HT1080 (cell line): ENCODE measurements around the gene REXO5. TPM values are rescaled to one million over a fixed set of nuclear protein-coding genes. Genes with fewer than 3 reads are reported as not detected.
"Not testable (repeated sequence)": the region's sequence is repeated elsewhere in the genome, so short reads cannot be mapped to it uniquely, and the experiment has no call there.

Experiments used
- DNase-seq: peaks from one replicate; pipeline ENCODE4 v3.0.0-alpha.2; 2015; ENCODE audit warnings: low read depth
- total RNA-seq: library from RNA; depleted of rRNA; stranded (reverse); fragments of >200 nt; shearing (Covaris generic); gene quantifications from 2 replicates; pipeline ENCODE4 v1.2.3, GENCODE V29; 2014

The REXO5 gene
- total RNA-seq, 1 experiment from 2014 or later = 13.9 TPM

- DNase-seq = no peak
Measured at GRCh38 chr16:20798364-20798763, 8.0 kb upstream of the REXO5 start.

GRCh38 chr16:20799599-20799998, 6.7 kb upstream of the REXO5 start:
- no peak for DNase-seq

GRCh38 chr16:20801278-20801677, 5.0 kb upstream of the REXO5 start:
- DNase-seq = no peak

- DNase-seq = no peak
Measured at GRCh38 chr16:20803192-20803560, 3.2 kb upstream of the REXO5 start.

- no peak for DNase-seq
Measured at GRCh38 chr16:20803561-20804214, 2.6 kb upstream of the REXO5 start.

- DNase-seq = not testable (repeated sequence)
Measured at GRCh38 chr16:20805684-20806167, 601 bp upstream of the REXO5 start.

GRCh38 chr16:20807862-20808261, 1.5 kb downstream of the REXO5 start:
- no peak for DNase-seq

GRCh38 chr16:20811889-20812439, 5.6 kb downstream of the REXO5 start:
- DNase-seq = no peak

- no peak for DNase-seq
Measured at GRCh38 chr16:20812510-20812909, 6.2 kb downstream of the REXO5 start.

GRCh38 chr16:20814784-20815183, 8.5 kb downstream of the REXO5 start:
- DNase-seq = peak; percentile 18

- DNase-seq = no peak
Measured at GRCh38 chr16:20818929-20819585, 12.7 kb downstream of the REXO5 start.

GRCh38 chr16:20821682-20822081, 15.4 kb downstream of the REXO5 start:
- DNase-seq = no peak

- no peak for DNase-seq
Measured at GRCh38 chr16:20822521-20823325, 16.4 kb downstream of the REXO5 start.

- DNase-seq = no peak
Measured at GRCh38 chr16:20826039-20826566, 19.8 kb downstream of the REXO5 start.

GRCh38 chr16:20829536-20829935, 23.2 kb downstream of the REXO5 start:
- DNase-seq = no peak

- peak; percentile 6 for DNase-seq
Measured at GRCh38 chr16:20830372-20830771, 24.0 kb downstream of the REXO5 start.

- no peak for DNase-seq
Measured at GRCh38 chr16:20833086-20833485, 26.8 kb downstream of the REXO5 start.

- no peak for DNase-seq
Measured at GRCh38 chr16:20838240-20838639, 31.9 kb downstream of the REXO5 start.

- no peak for DNase-seq
Measured at GRCh38 chr16:20839504-20839903, 33.2 kb downstream of the REXO5 start.

- DNase-seq = no peak
Measured at GRCh38 chr16:20844054-20844453, 37.7 kb downstream of the REXO5 start.

GRCh38 chr16:20844588-20844987, 38.3 kb downstream of the REXO5 start:
- DNase-seq = no peak

- DNase-seq = no peak
Measured at GRCh38 chr16:20846030-20846429, 39.7 kb downstream of the REXO5 start.
